Suprapubic skin (tissue), 4 donors: ENCODE measurements around the gene PDK1. TPM values are rescaled to one million over a fixed set of nuclear protein-coding genes. Genes with fewer than 3 reads are reported as not detected.
"Not testable (repeated sequence)": the region's sequence is repeated elsewhere in the genome, so short reads cannot be mapped to it uniquely, and the experiment has no call there.

ENCODE experiments used
- DNase-seq, 2 donors: peaks; one replicate each; pipeline ENCODE4 v3.0.0-alpha.2; 2019; ENCODE audit warnings: low spot score in 2 of 2
- H3K27ac ChIP-seq: fragments of 200-600 bp; sonication (generic); one replicate; pipeline ENCODE4 v1.5.1; 2019
- H3K27me3 ChIP-seq: fragments of 200-600 bp; sonication (generic); one replicate; pipeline ENCODE4 v1.5.1; 2019
- H3K36me3 ChIP-seq: fragments of 200-600 bp; sonication (generic); one replicate; pipeline ENCODE4 v1.5.1; 2019
- H3K4me1 ChIP-seq: fragments of 200-600 bp; sonication (generic); one replicate; pipeline ENCODE4 v1.5.1; 2019
- H3K4me3 ChIP-seq: fragments of 200-600 bp; sonication (generic); one replicate; pipeline ENCODE4 v1.5.1; 2019; ENCODE audit warnings: mild to moderate bottlenecking
- H3K9me3 ChIP-seq: fragments of 200-600 bp; sonication (generic); one replicate; pipeline ENCODE4 v1.5.1; 2019
- EP300 ChIP-seq: sonication (generic); formaldehyde crosslinking; IDR thresholded peaks from one replicate; pipeline ENCODE4 v1.6.1; 2017; ENCODE audit warnings: antibody characterized with exemption
- POLR2A ChIP-seq, 2 donors: fragments of 450-650 bp; IDR thresholded peaks; one replicate each; pipeline ENCODE4 v1.6.1; 2017; ENCODE audit warnings: antibody characterized with exemption in 2 of 2, mild to moderate bottlenecking in 2 of 2, moderate library complexity in 2 of 2
- POLR2AphosphoS5 ChIP-seq, 3 donors: sonication (generic); formaldehyde crosslinking; IDR thresholded peaks; one replicate each; pipeline ENCODE4 v1.6.1; 2017; ENCODE audit warnings: antibody characterized with exemption in 3 of 3
- WGBS: methylation state at CpG from one replicate; pipeline ENCODE4 v1.1.5; 2018; 5-methylcytosine and 5-hydroxymethylcytosine counted together
- total RNA-seq, 4 donors: library from RNA; depleted of rRNA; stranded (reverse); fragments of >200 nt; gene quantifications; one replicate each; pipeline ENCODE4 v1.1.0, GENCODE V29; 2016
- TF ChIP-seq, protein P1 (sequence below), 2 donors: fragments of 200-600 bp in 1 of 2; fragments of 450-650 bp in 1 of 2; sonication (generic) in 1 of 2; IDR thresholded peaks; one replicate each; pipeline ENCODE4 v1.5.1; 2016 to 2019; ENCODE audit warnings: antibody characterized with exemption in 2 of 2, mild to moderate bottlenecking in 1 of 2, moderate library complexity in 1 of 2

Gene PDK1
- total RNA-seq, 4 donors from 2014 or later = 35.2 to 151 (median 66.5) TPM

DNA sequence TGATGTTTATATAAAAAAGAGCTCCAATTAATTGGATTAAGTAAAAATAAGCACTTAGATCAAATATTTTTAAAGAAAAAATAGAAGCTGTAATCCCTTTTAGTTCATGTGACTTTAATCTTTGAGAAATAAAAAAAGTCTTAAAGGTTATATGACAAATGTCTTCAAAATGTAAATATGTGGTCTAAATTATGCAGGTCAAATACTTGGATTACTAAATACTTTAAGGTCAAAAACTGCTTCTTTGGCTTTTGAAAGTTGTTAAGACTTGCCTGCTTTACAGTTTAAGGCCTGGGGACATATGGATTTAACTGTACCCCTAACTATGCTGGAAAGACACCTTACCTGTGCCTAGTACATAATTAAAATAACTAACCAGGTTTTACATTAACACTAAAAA, 15.5 kb upstream of the PDK1 start:
- no peaks in the 10 kb centered on the region for H3K36me3 ChIP-seq
- no peak overlapping the region for H3K27ac ChIP-seq
- no peak for DNase-seq
- H3K27me3 ChIP-seq = no peaks in the 10 kb centered on the region
- TF ChIP-seq, protein P1, sequence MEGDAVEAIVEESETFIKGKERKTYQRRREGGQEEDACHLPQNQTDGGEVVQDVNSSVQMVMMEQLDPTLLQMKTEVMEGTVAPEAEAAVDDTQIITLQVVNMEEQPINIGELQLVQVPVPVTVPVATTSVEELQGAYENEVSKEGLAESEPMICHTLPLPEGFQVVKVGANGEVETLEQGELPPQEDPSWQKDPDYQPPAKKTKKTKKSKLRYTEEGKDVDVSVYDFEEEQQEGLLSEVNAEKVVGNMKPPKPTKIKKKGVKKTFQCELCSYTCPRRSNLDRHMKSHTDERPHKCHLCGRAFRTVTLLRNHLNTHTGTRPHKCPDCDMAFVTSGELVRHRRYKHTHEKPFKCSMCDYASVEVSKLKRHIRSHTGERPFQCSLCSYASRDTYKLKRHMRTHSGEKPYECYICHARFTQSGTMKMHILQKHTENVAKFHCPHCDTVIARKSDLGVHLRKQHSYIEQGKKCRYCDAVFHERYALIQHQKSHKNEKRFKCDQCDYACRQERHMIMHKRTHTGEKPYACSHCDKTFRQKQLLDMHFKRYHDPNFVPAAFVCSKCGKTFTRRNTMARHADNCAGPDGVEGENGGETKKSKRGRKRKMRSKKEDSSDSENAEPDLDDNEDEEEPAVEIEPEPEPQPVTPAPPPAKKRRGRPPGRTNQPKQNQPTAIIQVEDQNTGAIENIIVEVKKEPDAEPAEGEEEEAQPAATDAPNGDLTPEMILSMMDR (IDR thresholded peaks at IDR 0.05) = no peak
- no peak for TF ChIP-seq POLR2A (IDR thresholded peaks at IDR 0.05)
- no peak for TF ChIP-seq POLR2AphosphoS5 (IDR thresholded peaks at IDR 0.05)
- TF ChIP-seq EP300 = no peak
- H3K4me1 ChIP-seq = no peaks in the 10 kb centered on the region
- H3K4me3 ChIP-seq = no peak overlapping the region
- no peaks in the 10 kb centered on the region for H3K9me3 ChIP-seq

DNA sequence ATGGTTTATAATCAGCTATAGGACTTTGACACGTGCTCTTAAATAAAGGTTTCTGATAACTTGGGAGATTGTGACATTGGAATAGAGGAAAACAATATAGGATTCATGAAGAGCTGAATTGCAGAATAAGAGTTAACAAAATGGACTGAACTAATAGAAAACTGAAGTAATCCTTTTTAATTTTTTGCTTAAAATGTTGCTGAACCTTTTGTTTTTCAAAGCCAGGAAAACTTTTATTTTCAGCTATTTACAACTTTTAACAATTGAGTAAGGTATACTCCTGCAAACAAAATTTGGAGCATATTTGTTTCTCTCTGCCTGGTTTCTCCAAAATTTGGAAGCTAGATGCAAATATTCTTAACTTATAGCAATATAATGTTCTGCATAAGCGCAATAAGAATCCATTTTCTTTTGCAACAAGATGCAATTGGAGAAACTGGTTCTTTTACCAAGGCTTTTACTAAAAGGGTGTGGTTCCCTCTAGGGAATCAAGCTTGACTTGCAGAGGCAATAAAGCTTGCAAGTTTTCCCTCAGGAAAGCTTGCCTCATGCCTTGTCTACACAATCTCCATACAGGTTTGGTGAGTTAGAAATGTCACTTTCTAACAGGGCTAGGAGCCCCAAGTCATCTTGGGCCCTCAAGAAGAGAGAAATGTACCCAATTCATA, 10.3 kb upstream of the PDK1 start:
- DNase-seq = no peak
- Histone ChIP-seq H3K27me3 (no peaks in the 10 kb centered on the region), H3K27ac (no peak overlapping the region), H3K9me3 (no peaks in the 10 kb centered on the region), H3K4me1 (peaks cover 9% of the 10 kb centered on the region), H3K36me3 (no peaks in the 10 kb centered on the region), H3K4me3 (no peak overlapping the region)
- TF ChIP-seq POLR2A (IDR thresholded peaks at IDR 0.05) (no peak), POLR2AphosphoS5 (IDR thresholded peaks at IDR 0.05) (no peak), EP300 (no peak)
- TF ChIP-seq, protein P1 (IDR thresholded peaks at IDR 0.05) = no peak
- WGBS = 60% methylated on average over 2 of the region's 2 CpGs

DNA sequence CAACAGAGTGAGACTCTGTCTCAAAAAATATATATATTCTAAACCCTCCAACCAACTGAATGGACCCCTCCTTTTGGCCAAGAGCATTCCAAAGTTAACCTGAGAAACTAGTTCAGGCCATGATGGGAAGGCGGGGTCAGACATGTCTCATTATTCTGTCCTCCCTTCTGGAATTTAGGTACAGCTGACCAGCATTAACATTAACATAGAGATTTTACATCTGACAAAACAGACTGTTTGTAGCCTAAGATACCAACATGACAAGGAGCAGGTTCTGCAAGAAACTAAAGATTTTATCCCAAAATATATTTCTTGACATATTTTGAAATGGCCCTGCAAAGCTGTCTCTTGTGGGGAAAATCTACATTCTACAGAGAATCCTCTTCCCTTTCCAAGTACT, 6.8 kb upstream of the PDK1 start:
- H3K27ac ChIP-seq = no peak overlapping the region
- TF ChIP-seq, protein P1 (IDR thresholded peaks at IDR 0.05) = no peak
- no peak for TF ChIP-seq POLR2A (IDR thresholded peaks at IDR 0.05)
- H3K9me3 ChIP-seq = no peaks in the 10 kb centered on the region
- peaks cover 9% of the 10 kb centered on the region for H3K4me1 ChIP-seq
- WGBS = 76% methylated on average over 1 of the region's 1 CpG
- H3K4me3 ChIP-seq = no peak overlapping the region
- no peaks in the 10 kb centered on the region for H3K27me3 ChIP-seq
- no peaks in the 10 kb centered on the region for H3K36me3 ChIP-seq
- DNase-seq = no peak

DNA sequence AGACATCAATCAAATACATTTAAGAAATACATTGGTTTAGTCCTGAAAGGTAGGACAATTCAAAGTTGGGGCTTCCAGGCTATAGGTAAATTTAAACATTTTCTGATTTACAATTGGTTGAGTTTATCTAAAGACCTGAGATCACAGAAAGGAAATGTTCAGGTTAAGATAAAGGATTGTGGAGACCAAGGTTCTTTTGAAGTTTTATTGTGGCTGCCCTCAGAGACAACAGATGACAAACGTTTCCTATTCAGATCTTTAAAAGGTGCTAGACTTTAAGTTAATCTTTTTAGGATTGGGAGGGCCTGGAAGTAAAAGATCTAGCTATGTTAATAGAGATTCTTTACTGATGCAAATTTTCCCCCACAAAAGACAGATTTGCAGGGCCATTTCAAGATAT, 6.1 kb upstream of the PDK1 start:
- DNase-seq, H3K9me3 ChIP-seq: not testable (repeated sequence)
- WGBS = 61% methylated on average over 1 of the region's 1 CpG

DNA sequence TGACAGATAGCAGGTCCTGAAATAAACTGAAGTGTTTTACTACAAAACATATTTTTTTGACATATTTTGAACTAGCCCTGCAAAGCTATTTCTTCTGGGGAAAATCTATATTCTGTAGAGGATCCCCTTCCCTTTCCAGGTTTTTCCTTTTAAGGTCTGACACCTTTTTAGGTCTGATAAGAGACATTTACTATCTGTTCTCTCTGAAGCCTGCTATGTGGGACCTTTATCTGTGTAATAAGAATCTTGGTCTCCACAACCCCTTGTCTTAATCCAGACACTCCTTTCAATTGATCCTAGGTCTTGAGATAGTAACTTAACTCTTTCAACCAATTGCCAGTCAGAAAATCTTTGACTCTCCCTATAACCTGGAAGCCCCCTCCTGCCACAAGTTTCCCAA, 5.5 kb upstream of the PDK1 start:
- H3K27ac ChIP-seq = no peak overlapping the region
- no peaks in the 10 kb centered on the region for H3K27me3 ChIP-seq
- no peaks in the 10 kb centered on the region for H3K36me3 ChIP-seq
- H3K4me3 ChIP-seq = no peak overlapping the region
- H3K4me1 ChIP-seq = peaks cover 18% of the 10 kb centered on the region
- no peak for DNase-seq
- no peaks in the 10 kb centered on the region for H3K9me3 ChIP-seq
- no peak for TF ChIP-seq POLR2AphosphoS5 (IDR thresholded peaks at IDR 0.05)
- TF ChIP-seq EP300 = no peak
- no peak for TF ChIP-seq POLR2A (IDR thresholded peaks at IDR 0.05)
- TF ChIP-seq, protein P1 (IDR thresholded peaks at IDR 0.05) = no peak

More for the DNA sequence above, 6.1 kb upstream of the PDK1 start:
- H3K36me3 ChIP-seq, H3K27me3 ChIP-seq, H3K27ac ChIP-seq, H3K4me3 ChIP-seq: not testable (repeated sequence)
- H3K4me1 ChIP-seq = peaks cover 12% of the 10 kb centered on the region

DNA sequence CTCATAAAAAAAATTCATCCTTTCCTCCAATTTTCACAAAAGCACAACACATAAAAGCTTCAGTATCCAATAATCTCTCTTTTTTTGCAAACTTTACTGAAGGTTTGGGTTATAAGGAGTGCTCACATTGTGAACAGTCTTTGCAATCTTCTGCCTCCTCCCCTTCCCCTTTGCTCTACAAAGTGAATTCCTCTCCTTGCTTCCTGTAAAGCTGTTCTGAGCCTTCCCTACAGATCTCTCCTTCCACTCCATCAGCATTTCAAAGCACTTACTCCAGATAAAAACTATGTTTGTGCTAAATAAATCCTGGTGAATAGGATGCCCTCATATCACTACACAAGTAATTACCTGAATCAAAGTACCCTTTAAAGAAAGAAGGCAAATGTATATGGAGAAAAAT, 4.6 kb upstream of the PDK1 start:
- TF ChIP-seq POLR2AphosphoS5 (IDR thresholded peaks at IDR 0.05) (no peak), POLR2A (IDR thresholded peaks at IDR 0.05) (no peak), EP300 (no peak)
- TF ChIP-seq, protein P1 (IDR thresholded peaks at IDR 0.05) = no peak
- Histone ChIP-seq H3K36me3 (no peaks in the 10 kb centered on the region), H3K27me3 (no peaks in the 10 kb centered on the region), H3K27ac (no peak overlapping the region), H3K4me3 (no peak overlapping the region), H3K9me3 (no peaks in the 10 kb centered on the region), H3K4me1 (peaks cover 13% of the 10 kb centered on the region)
- DNase-seq = no peak
